Stomach smooth muscle (tissue), 2 donors: ENCODE measurements around the gene ARL14.

Experiments
- H3K27ac ChIP-seq: one replicate; pipeline ENCODE4 v1.7.0; 2013; ENCODE audit warnings: mild to moderate bottlenecking, low read length, inconsistent platforms
- H3K27me3 ChIP-seq, 2 donors: one replicate each; pipeline ENCODE4 v1.7.0; 2013; ENCODE audit warnings: low read length in 2 of 2; ENCODE audit not compliant: insufficient read depth in 2 of 2, control insufficient read depth in 1 of 2
- H3K36me3 ChIP-seq, 2 donors: one replicate each; pipeline ENCODE4 v1.7.0; 2013; ENCODE audit warnings: low read length in 2 of 2; ENCODE audit not compliant: control insufficient read depth in 2 of 2, insufficient read depth in 2 of 2
- H3K4me1 ChIP-seq: one replicate; pipeline ENCODE4 v1.7.0; 2013; ENCODE audit warnings: low read length; ENCODE audit not compliant: control insufficient read depth, insufficient read depth
- H3K4me3 ChIP-seq, 2 donors: one replicate each; pipeline ENCODE4 v1.7.0; 2013; ENCODE audit warnings: low read length in 2 of 2
- H3K9ac ChIP-seq, 2 donors: one replicate each; pipeline ENCODE4 v1.7.0; 2013; ENCODE audit warnings: low read length in 2 of 2, mild to moderate bottlenecking in 1 of 2
- H3K9me3 ChIP-seq, 2 donors: one replicate each; pipeline ENCODE4 v1.7.0; 2013; ENCODE audit warnings: low read length in 2 of 2; ENCODE audit not compliant: control insufficient read depth in 2 of 2
- donor health status: healthy.
- donor health status: Pancreatic carcinoma.

The ARL14 gene

DNA sequence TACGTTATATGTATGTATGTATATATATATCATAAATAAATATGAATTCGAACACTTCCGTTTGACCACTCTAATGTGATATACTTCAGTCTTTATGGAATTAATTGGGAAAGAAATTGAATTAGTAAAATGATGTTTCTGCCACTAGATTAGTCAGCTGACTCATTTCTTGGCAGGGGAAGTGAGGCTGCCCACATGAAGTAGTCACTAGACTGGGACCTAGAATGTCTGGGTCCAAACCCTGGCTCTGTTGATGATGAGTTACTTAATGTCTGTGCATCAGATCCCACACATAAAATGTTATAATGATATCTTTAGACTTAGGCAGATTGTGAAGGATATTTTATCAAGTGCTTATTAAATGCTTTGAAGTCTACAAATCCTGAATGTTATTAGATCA, 27.4 kb upstream of the ARL14 start:
- H3K27ac ChIP-seq: no peak overlapping the region
- H3K36me3 ChIP-seq: no peaks in the 10 kb centered on the region
- H3K4me1 ChIP-seq: no peaks in the 10 kb centered on the region
- H3K9me3 ChIP-seq: no peaks in the 10 kb centered on the region
- H3K4me3 ChIP-seq: no peak overlapping the region
- no peak overlapping the region for H3K9ac ChIP-seq
- H3K27me3 ChIP-seq: no peaks in the 10 kb centered on the region

GRCh38 chr3:160653512-160653911, 23.4 kb upstream of the ARL14 start:
- Histone ChIP-seq H3K4me1 (no peaks in the 10 kb centered on the region), H3K36me3 (no peaks in the 10 kb centered on the region), H3K9ac (no peak overlapping the region), H3K4me3 (no peak overlapping the region), H3K9me3 (no peaks in the 10 kb centered on the region), H3K27ac (no peak overlapping the region), H3K27me3 (no peaks in the 10 kb centered on the region)

DNA sequence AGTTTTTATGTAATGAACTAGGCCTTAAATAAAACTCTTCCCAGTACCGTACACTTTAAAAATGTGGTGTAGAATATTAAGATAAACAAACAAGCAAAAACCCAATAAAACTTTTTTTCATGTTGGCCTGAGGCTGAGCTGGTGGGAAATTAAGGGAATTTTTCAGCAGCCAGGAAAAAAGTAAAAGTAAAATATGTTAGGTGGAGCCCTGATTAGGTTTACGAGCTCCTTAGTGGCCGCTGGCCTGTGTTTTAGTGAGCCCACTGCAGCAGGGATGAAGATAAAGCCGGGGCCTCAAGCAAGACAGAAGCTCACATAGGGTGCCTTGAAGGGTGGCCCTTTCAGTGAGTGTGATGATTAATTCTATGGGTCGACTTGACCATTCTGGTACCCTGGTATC, 16.1 kb upstream of the ARL14 start:
- Histone ChIP-seq H3K27me3 (no peaks in the 10 kb centered on the region), H3K4me1 (no peaks in the 10 kb centered on the region), H3K9ac (no peak overlapping the region), H3K4me3 (no peak overlapping the region), H3K9me3 (no peaks in the 10 kb centered on the region), H3K36me3 (no peaks in the 10 kb centered on the region), H3K27ac (no peak overlapping the region)

GRCh38 chr3:160661660-160662059, 15.3 kb upstream of the ARL14 start:
- H3K27ac ChIP-seq: no peak overlapping the region
- H3K4me1 ChIP-seq: no peaks in the 10 kb centered on the region
- no peak overlapping the region for H3K9ac ChIP-seq
- H3K27me3 ChIP-seq: no peaks in the 10 kb centered on the region
- H3K9me3 ChIP-seq: no peaks in the 10 kb centered on the region
- no peak overlapping the region for H3K4me3 ChIP-seq
- H3K36me3 ChIP-seq: no peaks in the 10 kb centered on the region

DNA sequence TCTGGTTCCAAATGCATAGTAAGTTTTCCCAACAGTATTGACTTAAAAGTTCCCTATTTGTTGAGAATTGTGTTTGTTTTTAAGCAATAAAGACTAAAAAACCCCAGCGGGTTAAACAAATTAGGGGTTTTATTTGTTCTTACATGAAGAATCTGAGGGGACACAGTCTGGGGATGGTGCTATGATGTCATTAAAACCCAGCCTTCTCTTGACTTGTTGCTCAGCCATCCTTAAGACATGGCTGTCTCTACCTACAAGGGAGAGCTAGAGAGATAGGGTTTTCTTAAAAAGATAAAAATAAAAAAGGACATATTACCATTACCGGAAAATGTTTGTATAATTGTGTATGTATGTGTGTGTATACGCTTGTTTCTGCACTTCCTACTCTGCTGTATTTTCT, 11.7 kb upstream of the ARL14 start:
- Histone ChIP-seq H3K9ac (no peak overlapping the region), H3K9me3 (no peaks in the 10 kb centered on the region), H3K27me3 (no peaks in the 10 kb centered on the region), H3K4me3 (no peak overlapping the region), H3K36me3 (no peaks in the 10 kb centered on the region), H3K27ac (no peak overlapping the region), H3K4me1 (no peaks in the 10 kb centered on the region)

DNA sequence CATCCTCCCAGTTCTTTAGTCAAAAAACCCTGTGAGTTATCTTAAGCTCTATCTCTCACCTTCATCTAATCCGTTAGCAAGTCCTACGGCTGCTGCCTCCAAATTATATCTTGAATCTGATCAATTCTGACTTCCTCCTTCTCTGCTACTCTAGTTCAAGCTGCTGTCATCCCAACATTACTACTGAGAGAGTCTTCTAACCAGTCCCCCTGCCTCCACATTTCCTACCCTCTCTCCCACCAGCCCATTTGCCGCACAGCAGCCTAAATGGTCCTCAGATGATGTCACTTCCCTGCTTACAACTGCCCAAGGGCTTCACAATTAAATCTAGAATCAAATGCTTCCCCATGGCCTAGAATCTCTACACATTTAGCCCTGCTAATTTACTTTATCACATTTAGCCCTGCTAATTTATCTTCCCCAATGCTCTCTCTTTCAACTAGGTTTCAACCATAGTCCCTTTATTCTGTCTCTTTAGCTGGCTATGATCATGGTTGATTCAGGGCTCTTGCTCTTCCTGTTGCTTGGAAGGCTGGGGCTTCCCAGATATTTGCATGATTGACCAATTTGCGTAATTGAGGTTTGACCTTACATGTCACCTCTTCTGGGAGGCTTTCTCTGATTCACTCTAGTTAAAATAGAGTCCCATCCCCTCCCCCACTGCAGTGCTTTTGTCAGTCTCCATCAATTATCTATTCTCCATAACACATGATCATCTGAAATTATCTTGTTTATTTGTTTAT, 11.0 kb upstream of the ARL14 start:
- no peaks in the 10 kb centered on the region for H3K4me1 ChIP-seq
- no peaks in the 10 kb centered on the region for H3K36me3 ChIP-seq
- H3K9me3 ChIP-seq: no peaks in the 10 kb centered on the region
- H3K27me3 ChIP-seq: no peaks in the 10 kb centered on the region
- H3K27ac ChIP-seq: no peak overlapping the region
- H3K9ac ChIP-seq: no peak overlapping the region
- H3K4me3 ChIP-seq: no peak overlapping the region

DNA sequence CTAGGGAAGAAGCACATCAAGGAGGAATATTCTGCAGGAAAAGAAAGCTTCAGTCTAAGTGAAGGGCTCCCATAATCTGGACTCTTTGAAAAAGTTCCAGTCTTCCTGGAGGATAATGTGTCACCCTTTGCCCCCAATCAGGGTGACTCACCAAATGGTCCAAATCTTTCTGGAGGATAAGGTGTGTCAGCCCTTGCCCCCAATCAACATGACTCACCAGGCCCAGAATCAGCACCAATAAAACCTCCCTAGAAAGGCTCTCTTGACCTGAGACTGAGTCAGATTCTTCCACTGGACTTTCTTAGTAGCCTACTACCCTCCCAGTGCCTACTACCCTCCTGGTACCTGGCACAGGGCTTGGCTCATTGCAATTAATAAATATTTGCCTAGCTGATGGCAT, 9.5 kb upstream of the ARL14 start:
- Histone ChIP-seq H3K4me3 (no peak overlapping the region), H3K27me3 (no peaks in the 10 kb centered on the region), H3K9ac (no peak overlapping the region), H3K36me3 (no peaks in the 10 kb centered on the region), H3K9me3 (no peaks in the 10 kb centered on the region), H3K4me1 (no peaks in the 10 kb centered on the region), H3K27ac (no peak overlapping the region)

DNA sequence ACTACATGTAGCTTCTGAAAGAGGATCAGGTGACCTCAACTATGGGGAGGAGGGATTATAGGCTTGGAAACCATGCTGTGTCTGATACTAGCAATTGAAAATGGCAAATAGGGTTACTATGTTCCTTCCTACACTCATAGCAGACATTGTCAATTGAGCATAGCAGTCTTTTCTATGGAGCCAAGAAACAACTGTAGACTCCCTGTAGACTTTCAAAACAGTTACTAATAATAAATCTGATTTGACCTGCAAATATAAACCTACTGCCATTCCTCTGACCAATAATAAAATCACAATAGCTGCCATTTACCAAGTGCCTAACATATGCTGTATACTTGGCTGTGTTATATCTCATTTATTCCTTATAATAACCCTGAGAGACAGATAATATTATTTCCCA, 8.5 kb upstream of the ARL14 start:
- no peak overlapping the region for H3K27ac ChIP-seq
- no peak overlapping the region for H3K9ac ChIP-seq
- no peaks in the 10 kb centered on the region for H3K4me1 ChIP-seq
- H3K27me3 ChIP-seq: no peaks in the 10 kb centered on the region
- no peak overlapping the region for H3K4me3 ChIP-seq
- no peaks in the 10 kb centered on the region for H3K36me3 ChIP-seq
- no peaks in the 10 kb centered on the region for H3K9me3 ChIP-seq

DNA sequence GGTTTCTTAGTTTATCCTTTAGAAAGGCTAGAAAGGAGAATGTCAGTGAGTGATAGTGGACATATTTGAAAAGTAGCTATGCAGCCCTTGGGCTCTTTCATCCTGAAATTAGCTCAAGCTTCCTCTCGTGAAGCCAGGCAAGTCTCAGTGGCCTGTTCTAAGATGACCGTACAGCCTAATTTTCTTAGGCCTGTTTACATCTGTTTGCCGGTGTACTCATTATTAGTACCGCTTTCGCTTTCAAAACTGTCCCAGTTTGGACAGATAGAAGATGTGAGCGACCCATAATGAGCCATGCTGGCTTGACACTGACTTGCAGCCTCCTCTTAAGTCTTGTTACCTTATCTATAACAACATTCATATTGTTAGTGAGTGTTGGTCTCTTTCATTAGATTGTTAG, 5.7 kb upstream of the ARL14 start:
- Histone ChIP-seq H3K27me3 (no peaks in the 10 kb centered on the region), H3K4me1 (no peaks in the 10 kb centered on the region), H3K9ac (no peak overlapping the region), H3K9me3 (no peaks in the 10 kb centered on the region), H3K4me3 (no peak overlapping the region), H3K27ac (no peak overlapping the region), H3K36me3 (no peaks in the 10 kb centered on the region)

GRCh38 chr3:160671995-160672394, 5.0 kb upstream of the ARL14 start:
- H3K4me3 ChIP-seq: no peak overlapping the region
- no peaks in the 10 kb centered on the region for H3K27me3 ChIP-seq
- no peaks in the 10 kb centered on the region for H3K4me1 ChIP-seq
- no peaks in the 10 kb centered on the region for H3K36me3 ChIP-seq
- H3K27ac ChIP-seq: no peak overlapping the region
- no peaks in the 10 kb centered on the region for H3K9me3 ChIP-seq
- H3K9ac ChIP-seq: no peak overlapping the region

- H3K27ac ChIP-seq: no peak overlapping the region
- no peak overlapping the region for H3K9ac ChIP-seq
- H3K9me3 ChIP-seq: no peaks in the 10 kb centered on the region
- H3K4me1 ChIP-seq: no peaks in the 10 kb centered on the region
- H3K27me3 ChIP-seq: no peaks in the 10 kb centered on the region
- no peak overlapping the region for H3K4me3 ChIP-seq
- no peaks in the 10 kb centered on the region for H3K36me3 ChIP-seq
Measured at GRCh38 chr3:160673188-160673587, 3.8 kb upstream of the ARL14 start.
